ENCODE measurements around the gene SLC25A24.
"Not testable (repeated sequence)": the region's sequence is repeated elsewhere in the genome, so short reads cannot be mapped to it uniquely, and the experiment has no call there.

SLC25A24 gene

DNA sequence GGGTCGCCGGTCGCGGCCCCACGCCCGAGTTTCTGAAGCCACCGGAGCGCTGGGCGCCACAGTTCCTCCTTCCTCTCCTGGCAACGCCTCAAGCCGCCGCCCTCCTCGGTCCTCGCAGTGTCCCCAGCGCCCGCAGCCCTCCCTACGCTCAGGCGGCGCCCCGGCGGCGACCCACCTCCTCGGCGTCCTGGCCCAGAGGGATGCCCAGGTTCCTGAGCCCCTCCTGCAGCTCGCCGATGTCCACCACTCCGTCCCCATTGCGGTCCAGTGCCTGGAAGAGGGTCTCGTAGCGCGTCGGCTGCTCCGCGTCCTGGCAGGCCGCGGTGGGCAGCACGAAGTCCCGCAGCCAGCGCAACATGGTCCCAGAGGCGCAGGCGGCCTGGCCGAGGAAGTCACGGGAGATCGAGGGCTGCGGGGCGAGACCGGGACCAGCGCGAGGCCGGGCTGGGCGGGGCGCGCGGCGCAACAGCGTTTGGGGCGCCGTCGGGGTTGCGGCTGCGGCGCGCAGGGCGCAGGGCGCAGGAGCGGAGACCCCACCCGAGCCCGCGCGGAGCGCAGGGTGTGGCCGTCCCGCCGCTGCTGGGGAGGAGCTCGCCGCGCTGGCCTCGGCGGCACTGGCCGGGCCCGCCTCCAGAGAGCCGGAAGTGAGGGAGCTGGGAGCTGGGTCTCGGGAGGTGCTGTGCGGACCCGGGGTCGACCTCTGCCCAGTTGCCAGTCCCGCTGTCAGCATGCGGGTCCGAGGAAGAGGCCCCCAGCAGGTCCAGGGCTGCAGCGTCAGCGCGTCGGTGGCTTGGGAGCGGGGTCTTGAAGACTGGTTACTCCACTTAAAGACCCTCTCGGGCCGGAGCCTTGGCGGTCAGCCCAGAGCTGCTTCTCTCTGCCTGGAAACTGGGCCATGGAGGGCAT lies at the start of gene SLC25A24:
SLC25A24 (minus strand) TSS at position 563 of the 906 bp plus-strand sequence; CDS start at position 358, 205 bp downstream.
- no peak for DNase-seq (ENCODE audit: low read depth)

DNA sequence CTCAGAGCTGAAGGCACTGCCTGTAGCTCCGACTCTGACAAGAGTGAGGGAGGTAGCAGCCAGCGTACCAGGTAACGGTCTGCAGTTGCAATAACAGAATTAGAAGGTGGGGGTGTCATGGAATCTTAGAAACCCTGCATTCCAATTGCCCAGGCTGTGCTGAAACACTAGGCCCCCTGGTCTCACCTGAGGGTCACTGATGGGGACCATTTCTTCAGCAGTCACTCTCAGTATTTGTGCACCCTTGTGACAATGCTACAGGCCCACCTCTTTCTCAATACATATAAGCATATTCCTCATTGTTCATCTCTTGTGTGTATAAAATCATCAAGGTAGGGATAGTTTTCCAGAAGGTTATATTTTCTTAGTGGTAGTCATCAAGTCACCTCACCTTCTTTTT lies 43.8 kb upstream of the SLC25A24 start, which contains the start of gene NBPF4:
NBPF4 (minus strand) TSS at position 101 of the 400 bp plus-strand sequence. CDS start 315 bp downstream, outside the sequence.
- not testable (repeated sequence) for DNase-seq (ENCODE audit: low read depth)

DNA sequence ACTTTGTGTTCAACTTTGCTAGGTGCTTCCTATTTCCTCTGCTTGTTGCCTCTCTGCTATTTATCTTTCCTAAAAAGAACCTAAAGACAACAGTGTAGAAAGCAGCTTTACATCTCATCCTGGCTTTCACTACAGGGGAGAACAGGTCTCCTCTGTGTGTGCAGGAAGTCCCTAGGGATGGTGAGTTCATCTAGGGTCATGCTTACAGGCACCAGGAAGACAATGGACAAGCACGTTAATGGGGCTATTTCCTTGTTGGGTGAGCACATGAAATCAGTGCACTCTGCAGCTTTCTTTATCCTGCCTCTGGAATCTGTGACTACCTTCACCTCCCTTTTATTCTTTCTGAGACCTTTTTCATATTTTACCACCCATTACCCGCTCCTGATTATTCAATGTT lies 39.3 kb upstream of the SLC25A24 start:
- DNase-seq (ENCODE audit: low read depth): not testable (repeated sequence)

DNA sequence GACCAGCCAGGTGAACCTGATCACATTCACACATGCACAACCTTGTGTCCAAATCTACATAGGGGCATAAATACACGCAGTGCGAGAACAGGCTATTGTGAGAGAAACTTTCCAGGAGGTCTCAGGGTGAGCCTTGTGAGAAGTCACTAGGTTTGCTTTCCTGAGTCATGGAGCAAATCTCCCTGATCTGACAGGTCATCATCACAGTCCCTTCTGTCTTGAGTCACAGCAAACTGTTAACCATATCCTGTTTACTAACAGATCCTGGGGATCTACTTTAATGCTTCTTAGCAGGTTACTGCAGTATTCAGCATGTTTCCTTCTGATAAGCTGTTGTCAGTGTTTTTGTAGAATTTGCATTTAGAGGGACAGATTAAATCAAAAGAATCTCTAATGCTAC lies 35.2 kb upstream of the SLC25A24 start:
- DNase-seq (ENCODE audit: low read depth): not testable (repeated sequence)

DNA sequence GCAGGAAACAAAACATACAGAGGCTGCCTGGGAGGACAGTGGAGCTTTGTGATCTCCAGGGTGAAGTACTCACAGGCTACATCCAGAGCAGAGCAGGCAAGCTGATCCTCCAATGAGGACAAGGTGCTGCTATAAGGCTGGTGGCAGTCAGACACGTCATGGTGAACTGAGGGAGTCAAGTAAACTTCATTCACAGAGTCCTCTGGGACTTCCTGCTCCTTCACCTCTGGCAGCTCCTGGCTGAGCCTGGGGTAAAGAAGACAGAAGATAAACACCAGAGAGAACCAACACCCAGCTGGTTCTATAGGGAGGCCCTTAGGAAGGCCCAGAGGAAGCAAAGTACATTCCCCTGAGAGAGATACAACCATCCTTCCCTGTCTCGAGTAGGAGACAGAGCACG lies 32.0 kb upstream of the SLC25A24 start:
- DNase-seq (ENCODE audit: low read depth): not testable (repeated sequence)

DNA sequence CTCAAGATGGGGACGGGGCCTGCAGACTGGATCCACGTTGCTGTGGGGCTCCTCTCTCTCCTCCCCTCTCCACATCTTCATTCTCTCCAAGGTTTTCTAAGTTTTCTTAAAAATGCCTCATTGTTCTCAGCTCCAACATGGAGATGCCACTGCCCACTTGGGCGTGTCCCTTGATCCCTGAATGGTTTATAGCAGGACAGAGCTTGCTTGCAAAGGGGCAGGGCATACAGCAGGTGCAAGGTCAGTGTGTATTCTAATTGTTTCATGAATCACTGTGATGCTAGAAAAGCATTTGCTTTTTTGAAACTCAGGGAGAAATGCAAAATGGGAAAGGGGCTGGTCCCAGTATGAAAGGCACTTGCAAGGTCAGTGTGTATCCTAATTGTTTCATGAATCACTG lies 29.8 kb upstream of the SLC25A24 start:
- not testable (repeated sequence) for DNase-seq (ENCODE audit: low read depth)

DNA sequence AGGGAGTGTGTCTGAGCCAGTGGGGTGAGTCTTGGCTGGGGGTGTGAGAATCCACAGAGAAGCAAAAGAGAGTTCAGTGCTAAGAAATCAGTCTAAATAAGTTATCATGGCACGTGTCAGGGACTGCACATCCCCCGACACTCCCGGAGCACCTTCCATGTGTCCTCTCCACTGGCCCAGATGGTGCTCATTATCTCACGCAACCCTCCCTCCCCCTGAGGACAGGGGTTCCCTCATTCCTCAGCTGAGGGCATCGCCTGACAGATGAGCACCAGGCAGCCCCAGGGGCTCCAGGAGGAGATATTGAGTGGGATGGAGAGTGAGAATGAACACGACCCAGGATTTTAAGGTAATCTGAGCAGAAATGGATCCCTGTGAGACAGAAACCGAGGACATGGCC lies 27.6 kb upstream of the SLC25A24 start:
- DNase-seq (ENCODE audit: low read depth): not testable (repeated sequence)

DNA sequence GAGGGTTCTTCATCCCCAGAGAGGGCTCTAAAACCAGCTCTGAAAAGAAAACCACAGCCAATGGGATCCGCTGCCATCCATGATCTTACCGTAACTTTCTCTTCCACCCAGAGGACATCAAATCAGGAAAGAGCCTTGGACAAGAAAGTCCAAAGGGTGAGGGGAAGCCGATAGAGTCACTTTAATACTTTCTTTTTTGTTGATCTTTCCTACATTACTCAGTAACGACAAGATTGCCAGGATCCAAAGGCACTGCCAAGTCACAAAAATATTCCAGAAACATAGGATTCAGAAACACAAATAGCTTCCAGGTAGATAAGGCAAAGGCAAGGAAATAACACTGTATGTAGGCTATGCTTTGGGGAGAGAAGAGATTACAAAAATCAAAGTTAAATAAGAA lies 26.7 kb upstream of the SLC25A24 start:
- DNase-seq (ENCODE audit: low read depth): not testable (repeated sequence)

DNA sequence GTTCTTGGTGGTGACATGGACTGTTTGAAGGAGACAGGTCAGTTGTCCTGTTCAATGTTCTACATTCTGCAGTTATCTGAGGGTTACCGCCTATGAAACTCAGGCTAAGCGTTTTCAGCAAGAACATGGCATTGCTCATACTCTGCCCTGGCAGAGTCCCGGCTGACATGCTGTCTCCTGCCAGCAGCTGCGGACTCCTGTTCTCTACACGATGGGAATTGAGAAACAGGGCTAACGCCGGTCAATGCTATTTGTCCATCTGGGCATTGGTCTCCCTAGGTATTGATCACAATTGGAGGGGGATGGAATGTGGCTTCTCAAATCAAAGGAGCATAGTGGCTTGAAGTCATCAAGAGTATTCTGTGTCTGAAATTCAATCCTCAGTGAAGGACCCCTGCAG lies 23.1 kb upstream of the SLC25A24 start:
- not testable (repeated sequence) for DNase-seq (ENCODE audit: low read depth)

DNA sequence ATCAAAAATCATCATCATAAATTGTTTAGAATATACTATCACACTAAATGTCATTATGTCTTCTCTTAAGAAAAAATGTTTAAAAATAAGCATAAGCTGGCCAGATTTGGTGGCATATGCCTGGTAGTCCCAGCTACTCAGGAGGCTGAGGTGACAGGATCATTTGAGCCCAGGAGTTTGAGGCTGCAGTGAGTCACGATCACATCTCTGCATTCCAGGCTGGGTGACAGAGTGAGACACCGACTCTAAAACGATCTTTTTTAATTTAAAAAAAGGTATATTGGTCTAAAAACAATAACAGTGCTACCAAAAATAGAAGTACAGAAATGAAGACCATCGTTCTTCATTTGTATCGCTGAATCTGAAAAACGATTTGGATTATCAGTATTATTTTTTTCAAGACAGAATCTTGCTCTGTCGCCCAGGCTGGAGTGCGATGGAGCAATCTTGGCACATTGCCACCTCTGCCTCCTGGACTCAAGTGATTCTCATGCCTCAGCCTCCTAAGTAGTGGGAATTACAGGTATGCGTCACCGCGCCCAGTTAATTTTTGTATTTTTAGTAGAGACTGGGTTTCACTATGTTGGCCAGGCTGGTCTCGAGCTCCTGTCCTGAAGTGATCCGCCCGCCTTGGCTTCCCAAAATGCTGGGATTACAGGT lies 17.5 kb upstream of the SLC25A24 start:
- DNase-seq (ENCODE audit: low read depth): not testable (repeated sequence)

DNA sequence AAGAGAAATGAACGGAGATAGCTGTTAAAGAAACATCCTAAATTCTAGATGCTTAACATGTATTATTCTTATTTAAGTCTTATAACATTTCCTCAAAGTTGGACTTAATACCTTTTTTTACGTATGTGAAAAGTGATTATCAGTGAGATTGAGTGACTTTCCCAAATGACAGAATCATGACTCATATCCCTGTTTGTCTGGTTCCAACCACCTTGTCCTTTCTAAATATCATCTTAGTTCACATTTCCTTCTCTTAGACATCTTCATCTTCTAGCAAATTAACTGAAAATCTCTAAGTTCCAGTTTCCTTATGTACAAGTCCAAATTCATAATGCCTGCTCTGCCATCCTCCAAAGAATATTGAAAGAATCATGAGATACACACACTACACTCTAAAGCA lies 16.9 kb upstream of the SLC25A24 start:
- not testable (repeated sequence) for DNase-seq (ENCODE audit: low read depth)

DNA sequence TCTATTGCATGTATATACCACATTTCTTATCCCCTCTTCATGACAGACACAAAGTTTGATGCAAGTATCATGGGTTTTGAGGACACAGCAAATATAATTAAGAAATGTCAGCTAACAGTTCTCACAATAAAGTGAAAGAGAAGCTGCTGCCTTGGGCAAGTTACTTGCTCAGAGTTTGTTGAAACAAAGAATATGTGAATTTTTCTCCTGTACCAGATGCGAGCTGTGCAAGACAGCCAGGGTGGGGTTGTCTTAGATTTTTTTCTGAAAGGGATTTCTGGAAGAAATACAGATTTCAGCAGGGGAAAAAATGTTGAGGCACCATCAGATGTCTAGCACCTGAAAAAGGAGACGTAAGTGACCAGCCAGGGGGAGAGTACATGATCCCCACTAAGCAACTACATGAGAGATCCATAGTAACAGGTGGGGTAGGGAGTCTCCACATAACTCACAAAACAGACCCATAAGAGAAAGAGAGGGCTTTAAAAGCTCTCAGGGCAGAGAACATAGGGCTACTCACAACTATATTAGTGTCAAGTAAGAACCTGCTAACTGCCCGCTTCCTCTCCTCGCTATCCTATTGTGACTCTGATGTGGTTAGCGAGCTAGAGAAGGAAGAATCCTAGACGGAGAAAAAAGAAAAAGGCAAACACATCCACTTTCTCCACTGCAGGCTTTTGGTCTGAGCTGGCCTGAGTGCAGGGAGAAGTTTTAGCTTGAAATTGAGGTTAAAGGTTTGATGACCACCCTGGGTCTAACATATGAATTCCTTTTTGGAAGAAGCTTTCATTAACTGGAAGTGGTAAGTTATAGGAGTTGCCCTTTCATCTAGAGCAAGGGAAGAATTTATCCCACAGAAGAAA lies 16.1 kb upstream of the SLC25A24 start:
- not testable (repeated sequence) for DNase-seq (ENCODE audit: low read depth)

DNA sequence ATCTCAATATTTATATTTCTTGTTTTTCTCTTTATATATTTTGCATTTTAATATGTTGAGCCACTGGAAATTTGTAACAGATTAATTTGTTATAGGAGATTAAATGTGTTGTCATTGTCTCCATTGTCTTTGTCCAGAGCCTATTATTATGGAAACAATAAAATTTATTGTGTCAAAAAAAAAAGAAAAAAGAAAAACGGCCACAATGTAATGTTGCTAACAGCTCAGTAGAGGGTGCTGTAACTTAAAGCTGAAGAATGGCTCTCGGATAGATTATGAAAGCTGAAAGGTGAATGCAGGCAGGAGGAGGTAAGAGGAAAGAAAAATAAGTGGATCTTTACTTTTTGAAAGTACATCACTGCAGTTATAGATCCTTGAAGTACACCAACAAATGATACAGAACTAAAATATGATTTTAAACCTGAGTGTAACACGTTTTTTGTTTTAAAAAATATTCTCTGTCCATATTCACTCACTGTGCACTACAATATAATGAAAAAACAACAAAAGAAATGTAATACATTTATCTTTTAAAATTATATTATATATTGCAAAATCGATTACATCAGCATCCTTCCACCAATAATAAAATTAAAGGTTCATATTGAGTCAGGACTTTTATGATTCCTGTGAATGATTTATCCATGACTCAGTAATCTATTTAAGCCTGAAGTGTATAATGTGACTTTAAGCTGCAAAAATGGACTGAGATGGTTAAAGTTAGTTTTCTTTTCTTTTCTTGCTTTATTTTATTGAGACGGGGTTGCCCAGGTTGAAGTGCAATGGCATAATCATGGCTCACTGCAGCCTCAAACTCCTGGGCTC lies 14.7 kb upstream of the SLC25A24 start:
- DNase-seq (ENCODE audit: low read depth): not testable (repeated sequence)

DNA sequence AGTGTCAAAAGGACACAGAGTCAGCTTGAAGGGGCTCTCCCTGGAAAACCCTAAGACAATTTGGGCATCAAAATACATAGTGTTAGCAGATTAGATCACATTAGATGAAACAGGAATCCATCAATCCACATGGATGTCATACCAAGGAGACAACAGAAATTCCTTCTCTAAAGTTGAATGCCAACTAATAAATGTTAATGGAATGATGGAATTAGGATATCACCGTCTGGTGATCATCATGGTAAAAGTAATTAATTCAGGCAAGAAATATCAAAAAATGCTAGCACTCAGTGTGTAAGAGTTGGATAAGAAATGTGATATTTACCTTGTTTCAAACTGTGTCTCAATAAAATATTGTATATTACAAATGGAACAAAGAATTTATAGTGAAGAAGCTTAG lies 10.9 kb upstream of the SLC25A24 start:
- DNase-seq (ENCODE audit: low read depth): no peak

DNA sequence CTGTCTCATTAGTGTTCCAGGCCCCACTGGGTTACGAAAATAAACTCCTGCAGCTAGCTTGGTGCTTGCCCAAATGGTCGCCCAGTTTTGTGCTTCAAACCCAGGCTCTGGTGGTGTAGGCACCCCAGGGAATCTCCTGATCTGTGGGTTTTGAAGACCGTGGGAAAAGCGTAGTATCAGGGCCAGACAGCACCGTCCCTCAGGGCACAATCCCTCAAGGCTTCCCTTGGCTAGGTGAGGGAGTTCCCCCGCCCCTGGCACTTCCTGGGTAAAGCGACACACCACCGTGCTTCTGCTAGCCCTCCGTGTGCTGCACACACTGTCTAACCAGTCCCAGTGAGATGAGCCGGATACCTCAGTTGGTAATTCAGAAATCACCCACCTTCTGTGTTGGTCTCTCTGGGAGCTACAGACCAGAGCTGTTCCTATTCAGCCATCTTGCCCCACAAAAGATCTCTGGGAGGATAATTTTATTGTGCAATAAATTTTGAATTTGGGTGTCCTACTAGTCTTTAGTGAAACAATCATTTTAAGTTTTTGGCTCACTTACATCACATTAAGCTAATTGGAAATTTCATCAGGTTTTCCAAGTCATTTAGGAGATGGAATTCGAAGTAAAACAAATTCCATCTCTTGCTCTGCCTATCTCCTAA lies 9.4 kb upstream of the SLC25A24 start:
- DNase-seq (ENCODE audit: low read depth): no peak

DNA sequence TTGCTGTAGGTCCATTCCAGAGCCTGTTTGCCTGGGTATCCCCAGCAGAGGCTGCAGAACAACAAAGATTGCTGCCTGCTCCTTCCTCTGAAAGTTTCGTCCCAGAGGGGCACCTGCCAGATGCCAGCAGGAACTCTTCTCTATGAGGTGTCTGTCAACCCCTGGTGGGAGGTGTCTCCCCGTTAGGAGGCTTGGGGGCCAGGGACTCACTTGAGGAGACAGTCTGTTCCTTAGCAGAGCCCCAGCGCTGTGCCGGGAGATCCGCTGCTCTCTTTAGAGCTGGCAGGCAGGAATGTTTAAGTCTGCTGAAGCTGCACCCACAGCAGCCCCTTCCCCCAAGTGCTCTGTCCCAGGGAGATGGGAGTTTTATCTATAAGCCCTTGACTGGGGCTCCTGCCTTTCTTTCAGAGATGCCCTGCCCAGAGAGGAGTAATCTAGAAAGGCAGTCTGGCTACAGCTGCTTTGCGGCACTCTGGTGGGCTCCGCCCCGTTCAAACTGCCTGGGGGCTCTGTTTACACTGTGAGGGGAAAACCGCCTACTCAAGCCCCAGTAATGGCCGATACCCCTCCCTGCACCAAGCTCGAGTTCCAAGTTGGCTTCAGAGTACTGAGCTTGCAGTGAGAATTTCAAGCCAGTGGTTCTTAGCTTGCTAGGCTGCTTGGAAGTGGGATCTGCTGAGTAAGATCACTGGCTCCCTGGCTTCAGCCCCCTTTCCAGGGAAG lies 8.7 kb upstream of the SLC25A24 start:
- DNase-seq (ENCODE audit: low read depth): no peak

DNA sequence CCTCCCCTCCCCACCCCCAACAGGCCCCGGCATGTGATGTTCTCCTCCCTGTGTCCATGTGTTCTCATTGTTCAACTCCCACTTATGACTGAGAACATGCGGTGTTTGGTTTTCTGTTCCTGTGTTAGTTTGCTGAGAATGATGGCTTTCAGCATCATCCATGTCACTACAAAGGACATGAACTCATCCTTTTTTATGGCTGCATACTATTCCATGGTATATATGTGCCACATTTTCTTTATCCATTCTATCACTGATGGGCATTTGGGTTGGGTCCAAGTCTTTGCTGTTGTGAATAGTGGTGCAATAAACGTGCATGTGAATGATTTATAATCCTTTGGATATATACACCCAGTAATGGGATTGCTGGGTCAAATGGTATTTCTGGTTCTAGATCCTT lies 3.4 kb upstream of the SLC25A24 start:
- not testable (repeated sequence) for DNase-seq (ENCODE audit: low read depth)

DNA sequence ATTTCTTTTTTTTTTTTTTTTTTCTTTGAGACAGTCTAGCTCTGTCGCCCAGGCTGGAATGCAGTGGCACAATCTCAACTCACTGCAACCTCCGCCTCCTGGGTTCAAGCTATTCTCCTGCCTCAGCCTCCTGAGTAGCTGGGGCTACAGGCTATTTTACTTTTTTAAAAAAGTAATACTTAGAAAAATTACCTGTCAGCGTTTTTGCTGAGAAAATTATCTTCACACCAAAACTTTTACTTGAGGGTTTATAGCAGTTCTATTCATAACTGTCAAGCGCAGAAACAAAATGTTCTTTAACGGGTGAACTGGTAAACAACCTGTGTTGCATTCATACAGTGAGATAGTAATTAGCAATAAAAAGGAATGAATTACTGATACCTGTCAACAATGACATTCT lies 1.5 kb upstream of the SLC25A24 start:
- no peak for DNase-seq (ENCODE audit: low read depth)

DNA sequence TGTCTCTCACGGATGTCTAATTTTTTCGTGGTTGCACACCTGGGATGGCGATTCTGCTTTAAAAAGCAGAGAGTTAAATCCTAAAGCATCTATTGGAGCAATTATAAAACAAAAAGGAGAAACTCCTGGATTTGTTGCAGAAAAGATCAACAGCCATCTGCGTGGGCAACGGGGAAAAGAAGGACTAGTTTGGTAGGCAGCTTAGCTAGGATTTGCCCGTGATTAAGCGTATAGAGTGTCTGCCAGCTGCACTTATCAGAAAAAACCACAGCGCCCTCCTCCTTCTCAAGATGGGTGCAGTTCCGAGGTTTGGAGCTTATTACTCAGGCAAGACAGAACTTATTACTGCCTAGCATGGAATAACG lies 526 bp upstream of the SLC25A24 start:
- DNase-seq (ENCODE audit: low read depth): no peak

DNA sequence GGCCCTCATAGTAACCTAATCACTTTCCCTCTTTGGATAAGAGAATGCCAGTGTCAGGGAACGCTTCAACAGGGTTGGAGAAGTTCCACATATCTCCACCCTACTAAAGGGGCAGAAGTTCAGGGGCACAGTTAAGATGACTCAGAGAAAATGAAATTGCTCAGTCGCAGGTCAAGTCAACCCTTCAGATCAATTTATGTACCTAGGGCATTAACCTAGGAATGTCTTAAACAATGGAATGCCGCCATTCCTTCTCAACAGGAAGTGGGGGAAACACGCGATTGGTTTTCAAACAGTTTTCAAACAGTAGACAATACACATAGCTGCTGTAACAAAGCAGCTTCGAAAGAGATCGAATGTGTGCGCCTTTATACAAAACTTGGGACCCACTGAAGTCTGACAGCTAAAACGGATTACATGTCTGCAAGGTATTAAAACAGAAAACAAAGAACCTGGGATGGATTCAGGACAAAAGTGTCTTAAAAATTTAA lies 897 bp downstream of the SLC25A24 start:
- DNase-seq (ENCODE audit: low read depth): no peak

All from HS-5 (cell line).